Iris pigment epithelial cell (primary cell): ENCODE measurements around the gene CDC42BPB.

ENCODE experiments used
- DNase-seq: peaks from one replicate; pipeline ENCODE4 v3.0.0-alpha.2; 2011; ENCODE audit warnings: low read depth

The CDC42BPB gene

DNA sequence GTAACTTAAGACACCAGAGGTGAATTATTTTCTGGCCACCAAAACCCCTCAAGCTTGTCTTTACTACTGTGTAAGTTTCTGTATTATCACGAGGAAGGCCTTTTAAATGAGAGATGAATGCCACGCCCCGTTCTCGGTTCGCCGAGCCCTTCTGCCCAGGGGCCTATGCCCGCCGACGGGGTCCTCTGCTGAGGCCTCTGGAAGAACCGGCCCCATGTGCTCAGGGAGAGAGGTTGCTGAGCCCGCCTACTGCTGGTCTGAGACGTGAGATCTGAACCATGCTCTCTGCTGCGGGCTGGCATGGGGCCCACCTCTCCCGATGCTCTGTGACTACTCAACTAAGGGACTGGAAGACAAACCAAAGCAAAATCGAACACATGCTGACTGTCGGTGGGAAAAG lies 113.9 kb downstream of the CDC42BPB start:
- no peak for DNase-seq

DNA sequence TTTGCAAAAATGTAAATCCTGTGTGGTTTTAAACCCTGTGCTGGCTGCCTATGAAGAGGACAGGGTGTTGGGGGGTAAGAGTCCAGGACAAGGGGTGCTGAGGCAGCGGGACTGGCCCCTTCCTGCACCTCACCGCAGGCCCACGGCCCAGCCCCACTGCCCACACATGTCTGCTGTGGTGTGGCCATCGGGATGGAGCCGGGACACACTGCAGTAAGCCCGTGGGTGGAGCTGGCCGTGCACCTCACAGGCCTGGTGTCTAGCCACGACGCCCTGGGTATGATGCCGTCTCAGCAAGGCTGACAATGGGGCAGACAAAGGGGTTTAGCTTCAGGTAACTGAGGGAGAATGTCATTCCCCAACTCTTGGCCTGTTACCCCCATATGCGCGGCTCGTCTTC lies 115.3 kb downstream of the CDC42BPB start:
- DNase-seq = no peak

DNA sequence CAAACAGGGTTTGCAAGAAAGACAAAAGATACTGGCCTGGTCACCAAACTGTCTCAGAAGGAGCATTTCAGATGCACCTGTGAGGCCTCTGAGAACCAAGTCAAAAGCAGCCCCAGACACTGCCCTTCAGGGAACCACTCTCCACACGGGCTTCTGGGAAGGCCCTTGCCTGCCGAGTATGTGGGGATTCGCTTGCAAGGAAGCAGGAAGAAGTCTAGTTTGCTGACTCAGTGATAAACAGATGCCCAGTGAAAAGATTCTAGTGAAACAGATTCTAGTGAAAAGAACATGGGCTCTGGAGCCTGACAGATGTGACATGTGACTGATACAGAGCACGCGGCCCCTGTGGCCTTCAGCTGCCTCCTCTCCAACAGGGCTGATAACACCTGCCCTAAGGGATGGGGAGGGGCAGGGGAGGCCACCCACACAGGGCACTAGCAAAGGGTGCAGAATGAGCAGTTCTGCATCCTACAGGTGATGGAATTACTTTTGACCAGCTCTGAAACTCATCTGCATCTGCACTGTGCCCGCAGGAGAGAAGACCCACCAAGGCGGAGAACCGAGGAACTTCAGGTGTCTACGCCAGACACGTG lies 115.8 kb downstream of the CDC42BPB start:
- DNase-seq = no peak

DNA sequence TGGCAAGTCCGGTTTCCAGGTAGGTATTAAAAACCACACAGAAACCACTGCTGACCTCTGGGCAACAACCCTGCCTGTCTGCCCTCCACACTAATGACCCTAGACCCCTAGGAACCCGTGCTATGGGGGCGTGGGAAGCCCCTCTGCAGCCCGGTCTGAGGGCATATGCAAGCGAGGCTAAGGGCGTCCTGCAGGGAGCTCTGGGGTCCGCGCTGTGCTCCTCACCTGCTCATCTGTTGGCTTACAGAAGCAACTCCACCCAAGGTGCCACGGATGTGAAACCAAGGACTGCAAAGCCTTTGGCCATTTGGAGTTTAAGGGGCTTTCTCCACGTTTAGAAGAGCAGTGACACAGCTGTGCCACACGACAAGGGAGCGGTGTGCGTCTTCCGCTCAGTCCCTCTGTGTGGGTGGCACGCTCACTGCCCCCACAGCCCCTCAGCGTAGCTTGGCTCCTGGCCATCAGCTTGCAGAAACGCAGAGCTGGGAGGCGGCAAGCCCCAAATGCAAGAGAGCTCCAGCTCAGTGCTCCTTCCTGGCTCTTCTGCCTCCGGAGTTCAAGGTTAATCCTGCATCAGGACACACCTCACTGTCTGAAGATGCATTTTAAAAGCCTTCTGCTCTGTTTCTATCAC lies 116.5 kb downstream of the CDC42BPB start:
- no peak for DNase-seq

DNA sequence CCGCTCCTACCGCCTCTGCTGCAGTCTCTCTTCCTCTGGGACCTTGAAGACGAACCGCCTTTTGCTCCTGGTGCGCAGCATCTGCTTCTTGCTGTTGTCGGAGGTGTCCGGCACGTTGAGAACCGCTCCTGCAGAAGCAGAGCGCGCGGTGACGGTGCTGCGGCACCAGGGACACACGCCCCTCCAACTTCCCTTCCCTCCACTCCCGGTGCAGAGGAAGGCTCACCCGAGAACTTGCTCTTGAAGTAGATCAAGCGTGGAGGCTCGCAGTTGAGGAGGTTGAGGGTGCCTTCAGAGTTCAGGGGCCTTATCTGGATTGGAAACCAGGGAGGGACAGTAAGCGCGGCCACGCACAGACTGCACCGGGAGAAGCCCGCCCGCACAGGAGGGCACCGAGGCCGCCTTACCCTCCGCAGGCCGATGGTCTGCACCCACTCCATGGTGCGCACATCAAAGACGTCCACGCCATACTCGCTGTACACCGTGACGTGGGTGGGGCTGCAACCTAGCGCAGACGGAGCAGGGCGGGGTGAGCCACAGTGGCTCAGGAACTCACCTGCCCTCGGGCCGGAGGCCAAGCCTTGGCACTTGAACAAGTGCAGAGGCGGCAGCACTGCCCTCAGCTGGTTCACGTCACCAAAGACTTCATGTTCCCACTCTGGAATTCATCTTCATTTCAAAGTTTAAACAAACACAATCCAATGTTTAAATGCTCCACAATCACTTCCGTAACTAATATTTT lies 117.4 kb downstream of the CDC42BPB start:
- DNase-seq = no peak

DNA sequence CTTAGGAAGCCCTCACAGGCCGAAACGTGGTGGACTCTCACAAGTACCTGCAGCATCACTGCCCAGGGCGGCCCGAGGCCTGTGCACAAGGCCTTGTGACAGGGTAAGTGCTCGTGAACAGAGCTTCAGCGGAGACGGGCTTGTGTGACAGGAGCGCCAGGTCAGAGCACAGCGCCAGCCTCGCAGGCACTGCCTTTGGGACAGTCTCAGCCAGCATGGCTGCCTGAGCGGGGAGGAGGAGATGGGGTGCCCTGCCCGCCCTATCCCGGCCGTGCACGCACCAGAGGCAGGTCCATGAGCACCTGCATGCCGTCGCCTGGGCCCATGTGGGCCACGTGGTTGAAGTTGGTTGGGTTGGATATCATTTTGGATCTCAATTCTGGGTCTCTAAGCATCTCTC lies 118.0 kb downstream of the CDC42BPB start:
- DNase-seq = no peak

DNA sequence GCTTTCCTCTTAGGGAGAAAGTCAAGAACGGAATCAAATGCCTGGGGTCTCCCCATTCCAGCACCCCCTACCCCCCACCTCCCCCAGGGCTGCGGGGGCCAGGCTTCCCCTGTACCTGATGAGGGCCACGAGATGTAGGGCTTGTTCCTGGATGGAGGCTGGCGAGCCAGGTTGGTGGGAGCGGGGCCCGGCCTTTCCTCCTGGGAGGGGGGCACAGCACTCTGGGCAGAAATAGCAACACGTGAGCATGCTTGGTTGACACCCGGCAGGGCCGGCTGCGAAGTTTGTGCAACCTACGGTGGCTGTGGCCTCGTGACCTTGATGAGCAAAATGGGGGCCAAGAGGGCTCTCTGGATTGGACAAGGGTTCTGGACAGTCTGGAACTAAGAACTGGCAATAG lies 119.2 kb downstream of the CDC42BPB start:
- DNase-seq = no peak

DNA sequence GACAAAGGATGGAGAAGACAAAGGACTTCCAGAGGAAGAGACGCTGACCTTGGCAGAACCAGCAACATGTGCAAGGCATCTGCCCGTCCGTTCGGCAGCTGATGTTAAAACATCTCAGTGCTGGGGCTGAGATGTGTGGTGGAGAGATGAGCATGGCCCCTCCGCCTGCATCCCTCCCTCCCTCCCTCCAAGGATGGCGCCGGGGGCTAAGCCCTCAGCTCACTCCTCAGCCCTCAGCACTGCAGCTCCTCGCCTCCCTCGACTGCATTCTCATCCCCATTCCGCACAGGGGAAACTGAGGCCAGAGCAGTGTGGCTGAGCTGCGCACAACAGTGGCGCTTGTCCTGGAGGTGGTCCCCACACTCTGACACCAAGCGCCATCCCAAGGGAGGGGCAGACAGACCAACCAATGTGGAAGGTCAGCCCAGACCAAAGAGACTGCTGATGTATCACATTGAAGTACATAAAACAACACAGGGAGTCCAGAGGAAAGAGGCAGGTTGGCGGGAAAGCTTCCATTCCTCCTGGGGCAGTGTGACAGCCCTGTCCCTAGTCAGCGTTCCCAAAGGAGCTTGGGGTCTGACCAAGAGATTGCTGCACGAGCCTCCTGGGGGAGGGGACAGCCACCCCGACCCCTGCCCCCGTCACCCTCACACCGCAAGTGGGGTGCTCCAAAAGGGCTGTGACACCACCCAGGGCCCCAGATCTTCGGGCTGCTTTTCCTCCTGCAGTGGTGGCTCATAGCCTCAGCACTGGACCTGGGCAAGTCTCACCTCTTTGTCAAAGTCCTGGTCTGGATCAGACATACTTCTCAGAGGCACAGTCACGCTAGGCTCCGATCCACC lies 119.8 kb downstream of the CDC42BPB start:
- no peak for DNase-seq

DNA sequence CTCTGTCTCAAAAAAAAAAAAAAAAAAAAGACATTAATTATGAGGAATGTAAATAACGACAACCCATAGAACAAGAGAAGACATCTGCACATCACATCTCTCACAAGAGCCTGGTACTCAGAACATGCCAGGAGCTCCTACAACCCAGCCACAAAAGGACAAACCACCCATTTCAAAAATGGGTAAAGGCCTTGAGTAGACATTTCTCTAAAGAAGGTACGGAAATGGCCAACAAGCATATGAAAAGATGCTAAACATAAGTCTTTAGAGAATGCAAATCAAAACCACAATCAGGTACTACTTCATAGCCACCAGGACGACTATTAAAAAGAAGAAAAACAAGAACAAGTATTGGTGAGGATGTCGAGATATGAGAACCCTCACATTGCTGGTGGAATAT lies 121.6 kb downstream of the CDC42BPB start:
- no peak for DNase-seq

DNA sequence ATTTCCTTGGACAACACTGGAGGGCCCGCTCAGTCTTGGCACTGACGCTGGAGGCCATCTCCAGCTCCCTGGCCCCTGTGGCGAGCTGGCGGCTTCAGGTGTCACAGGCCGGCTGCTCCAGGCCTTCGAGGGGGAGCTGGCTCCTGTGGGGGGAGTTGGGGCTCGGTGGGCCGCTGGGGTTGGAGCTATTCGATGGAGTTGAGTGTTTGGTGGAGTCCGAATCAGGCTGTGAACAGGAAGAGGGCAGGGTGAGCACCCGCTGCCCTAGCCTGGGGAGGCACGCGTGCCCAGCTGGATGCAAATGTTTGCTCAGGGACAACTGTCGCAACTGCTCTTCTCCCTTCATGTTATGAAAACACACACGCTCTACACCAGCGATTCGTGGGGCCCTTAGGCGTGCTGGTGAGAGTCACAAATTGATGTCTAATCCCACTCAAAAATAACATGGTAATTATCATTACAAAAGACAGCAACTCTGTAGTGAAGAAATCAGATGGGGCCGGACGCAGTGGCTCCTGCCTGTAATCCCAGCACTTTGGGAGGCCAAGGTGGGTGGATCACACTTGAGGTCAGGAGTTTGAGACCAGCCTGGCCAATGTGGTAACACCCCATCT lies 123.6 kb downstream of the CDC42BPB start:
- no peak for DNase-seq

DNA sequence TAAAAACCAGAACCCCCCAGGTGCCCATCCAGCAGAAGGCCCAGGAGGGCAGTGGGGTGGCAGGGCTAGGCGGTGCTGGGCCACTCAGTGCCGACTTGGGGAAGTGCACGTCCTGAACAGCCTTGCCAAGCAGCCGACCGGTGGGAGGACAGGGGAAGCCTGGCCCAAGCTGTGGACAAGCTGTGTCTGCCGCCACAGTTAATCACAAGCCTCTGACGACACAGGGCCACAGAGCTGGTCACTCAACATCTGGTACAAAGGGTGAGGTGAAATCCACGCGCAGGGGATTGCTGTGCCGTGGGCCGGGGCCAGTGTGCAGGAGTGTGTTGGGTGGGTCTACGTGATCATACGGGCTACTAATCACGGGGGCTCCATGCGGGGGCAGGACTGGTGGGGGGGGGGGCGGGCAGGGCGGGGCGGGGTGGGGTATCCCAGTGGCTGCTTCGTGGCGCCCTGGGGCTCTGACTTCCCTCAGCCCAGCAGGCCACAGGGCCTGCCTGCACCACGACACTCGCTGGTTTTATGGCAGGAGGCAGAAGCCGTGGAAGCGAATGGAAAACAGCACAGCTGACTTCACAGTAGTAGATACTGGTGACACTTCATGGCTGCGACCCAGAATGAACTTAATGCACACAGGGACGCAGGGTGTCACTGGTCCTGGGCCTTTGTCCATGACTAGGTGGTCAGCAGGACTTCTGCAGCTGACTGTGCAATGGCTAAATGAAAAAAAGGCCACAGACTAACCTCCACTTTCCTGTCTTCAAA lies 124.7 kb downstream of the CDC42BPB start:
- DNase-seq = no peak

DNA sequence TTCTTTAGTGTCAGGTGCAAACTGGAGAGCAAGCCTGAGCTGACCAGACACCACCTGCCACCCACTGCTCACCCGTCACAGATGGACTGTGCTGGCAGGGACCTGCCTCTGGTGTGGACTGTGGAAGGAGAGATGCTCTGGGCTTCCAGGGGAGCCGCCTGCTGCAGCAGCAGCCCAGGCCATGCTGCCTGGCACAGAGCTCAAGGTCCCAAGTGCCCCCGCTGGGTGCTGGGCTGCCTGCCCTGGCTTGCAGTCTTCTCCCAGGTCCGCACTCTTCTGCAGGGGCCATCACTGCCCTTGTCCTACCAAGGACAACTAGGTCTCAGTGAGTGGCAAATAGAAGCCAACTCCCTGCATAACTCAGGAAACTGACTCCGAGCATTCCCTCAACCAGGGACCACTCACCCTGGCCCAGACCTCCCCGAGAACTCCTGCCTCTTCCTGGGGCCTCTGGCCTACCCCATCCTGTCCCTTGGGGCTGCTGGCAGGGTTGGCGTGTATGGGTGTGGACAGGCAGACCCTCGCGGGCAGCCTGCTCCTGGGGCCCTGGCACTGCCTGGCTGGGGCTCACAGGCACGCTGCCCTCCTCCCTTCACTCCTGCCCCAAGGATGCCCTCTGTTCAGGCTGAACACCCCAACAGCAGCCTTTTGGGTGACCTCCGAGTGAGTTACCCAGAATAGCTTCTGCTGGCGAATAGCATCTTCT lies 125.6 kb downstream of the CDC42BPB start:
- DNase-seq = no peak

DNA sequence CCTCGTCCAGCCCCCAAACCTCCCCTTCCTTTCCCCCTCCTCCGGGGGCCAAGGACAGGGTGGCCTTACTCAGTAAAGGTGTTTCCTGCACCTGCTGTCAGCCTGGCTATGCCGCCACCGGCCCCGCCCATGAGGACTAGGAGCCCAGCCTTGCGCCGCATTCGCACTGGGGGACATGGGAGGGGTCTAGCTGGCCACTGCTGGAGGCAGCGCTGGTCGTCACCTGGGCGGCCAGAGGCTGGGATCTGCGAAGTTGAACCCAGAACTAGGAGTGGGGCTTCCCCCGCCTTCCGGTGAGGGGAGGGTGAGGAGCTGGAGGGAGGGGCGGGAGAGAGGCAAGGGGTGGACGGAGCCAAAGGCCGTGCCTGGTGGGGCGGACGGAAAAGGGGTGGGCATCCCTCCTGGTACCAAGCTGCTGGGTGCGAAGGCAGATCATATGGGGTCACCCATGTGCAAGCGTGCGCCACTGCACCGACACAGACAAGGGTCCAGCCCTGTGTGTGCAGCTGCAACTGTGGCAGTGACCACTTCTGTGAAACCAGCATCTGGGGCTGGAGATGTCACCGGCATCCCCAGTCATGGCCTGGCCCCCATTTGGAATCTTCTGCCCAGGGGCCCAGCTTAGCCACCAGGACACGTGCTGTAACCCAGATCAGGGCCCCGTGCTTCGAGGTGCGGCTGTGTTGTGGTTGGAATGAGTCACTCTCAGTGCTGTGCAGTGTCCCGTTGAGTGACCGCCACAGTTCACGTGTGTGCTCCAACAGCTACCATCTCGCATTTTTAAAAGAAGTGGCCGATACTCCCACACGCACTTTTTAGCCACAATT lies 126.4 kb downstream of the CDC42BPB start:
- DNase-seq = peak; percentile 43

DNA sequence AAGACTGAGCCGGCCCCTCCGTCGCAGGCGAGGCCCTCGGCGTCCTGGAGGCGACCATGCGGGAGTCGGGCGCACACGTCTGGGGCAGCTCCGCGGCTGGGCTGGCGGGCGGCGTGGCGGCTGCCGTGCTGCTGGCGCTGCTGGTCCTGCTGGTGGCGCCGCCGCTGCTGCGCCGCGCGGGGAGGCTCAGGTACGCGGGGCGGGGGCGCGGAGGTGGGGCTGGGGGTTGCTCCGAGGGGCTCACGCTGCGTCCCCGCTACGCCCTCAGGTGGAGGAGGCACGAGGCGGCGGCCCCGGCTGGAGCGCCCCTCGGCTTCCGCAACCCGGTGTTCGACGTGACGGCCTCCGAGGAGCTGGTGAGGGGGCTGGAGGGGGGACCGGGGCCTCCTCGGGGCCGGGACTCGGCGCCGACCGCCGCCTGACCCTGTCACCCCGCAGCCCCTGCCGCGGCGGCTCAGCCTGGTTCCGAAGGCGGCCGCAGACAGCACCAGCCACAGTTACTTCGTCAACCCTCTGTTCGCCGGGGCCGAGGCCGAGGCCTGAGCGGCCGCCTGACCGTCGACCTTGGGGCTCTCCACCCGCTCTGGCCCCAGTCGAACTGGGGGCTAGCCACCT lies 127.1 kb downstream of the CDC42BPB start:
- DNase-seq = no peak

DNA sequence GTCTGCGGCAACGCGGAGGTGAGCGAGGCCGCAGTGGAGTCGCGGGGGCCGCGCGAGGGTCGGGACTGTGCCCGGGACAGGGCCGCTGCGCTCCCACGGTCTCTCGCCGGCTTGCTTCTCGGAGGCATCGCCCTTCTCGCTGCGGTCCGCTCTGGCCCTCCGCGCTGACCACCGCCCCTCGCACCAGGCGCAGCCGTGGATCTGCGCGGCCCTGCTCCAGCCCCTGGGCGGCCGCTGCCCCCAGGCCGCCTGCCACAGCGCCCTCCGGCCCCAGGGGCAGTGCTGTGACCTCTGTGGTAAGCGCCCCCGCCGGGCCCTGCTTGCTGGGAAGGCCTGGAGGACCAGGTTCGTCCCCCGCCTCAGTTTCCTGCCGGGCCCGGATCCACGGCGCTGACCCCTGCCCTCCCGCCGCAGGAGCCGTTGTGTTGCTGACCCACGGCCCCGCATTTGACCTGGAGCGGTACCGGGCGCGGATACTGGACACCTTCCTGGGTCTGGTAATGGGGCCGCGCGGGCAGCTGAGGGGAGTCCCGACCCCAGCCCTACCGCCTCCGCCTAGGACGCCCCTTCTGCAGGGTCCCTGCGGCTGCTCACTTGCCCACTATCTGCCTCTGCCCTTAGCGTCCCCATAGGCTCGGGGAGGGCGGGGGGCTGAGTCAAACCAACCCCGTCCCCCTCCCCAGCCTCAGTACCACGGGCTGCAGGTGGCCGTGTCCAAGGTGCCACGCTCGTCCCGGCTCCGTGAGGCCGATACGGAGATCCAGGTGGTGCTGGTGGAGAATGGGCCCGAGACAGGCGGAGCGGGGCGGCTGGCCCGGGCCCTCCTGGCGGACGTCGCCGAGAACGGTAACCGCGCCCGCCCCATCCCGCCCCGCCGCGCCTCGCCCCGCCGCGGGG lies 127.9 kb downstream of the CDC42BPB start:
- DNase-seq = no peak

DNA sequence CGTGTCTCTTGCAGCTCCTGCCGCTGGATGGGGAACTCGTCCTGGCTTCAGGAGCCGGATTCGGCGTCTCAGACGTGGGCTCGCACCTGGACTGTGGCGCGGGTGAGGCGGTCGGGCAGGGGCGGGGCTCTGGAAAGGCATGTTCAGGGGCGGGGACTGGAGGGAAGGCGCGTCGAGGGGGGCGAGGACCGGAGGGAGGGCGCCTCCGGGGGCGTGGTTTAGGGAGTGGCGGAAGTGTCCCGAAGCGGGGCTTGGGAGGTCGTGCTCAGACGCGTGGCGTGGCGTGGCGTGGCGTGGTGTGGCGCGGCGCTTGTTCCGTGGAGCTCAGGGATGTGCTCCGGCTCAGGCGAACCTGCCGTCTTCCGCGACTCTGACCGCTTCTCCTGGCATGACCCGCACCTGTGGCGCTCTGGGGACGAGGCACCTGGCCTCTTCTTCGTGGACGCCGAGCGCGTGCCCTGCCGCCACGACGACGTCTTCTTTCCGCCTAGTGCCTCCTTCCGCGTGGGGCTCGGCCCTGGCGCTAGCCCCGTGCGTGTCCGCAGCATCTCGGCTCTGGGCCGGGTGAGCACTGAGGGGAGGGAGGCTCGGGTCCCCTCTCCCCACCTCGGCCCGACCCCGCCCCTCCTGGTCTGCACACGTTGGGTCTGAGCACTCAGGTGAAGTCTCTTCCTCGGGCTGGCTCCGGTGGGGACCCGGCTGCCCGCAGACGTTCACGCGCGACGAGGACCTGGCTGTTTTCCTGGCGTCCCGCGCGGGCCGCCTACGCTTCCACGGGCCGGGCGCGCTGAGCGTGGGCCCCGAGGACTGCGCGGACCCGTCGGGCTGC lies 128.7 kb downstream of the CDC42BPB start:
- peak; percentile 18 for DNase-seq

DNA sequence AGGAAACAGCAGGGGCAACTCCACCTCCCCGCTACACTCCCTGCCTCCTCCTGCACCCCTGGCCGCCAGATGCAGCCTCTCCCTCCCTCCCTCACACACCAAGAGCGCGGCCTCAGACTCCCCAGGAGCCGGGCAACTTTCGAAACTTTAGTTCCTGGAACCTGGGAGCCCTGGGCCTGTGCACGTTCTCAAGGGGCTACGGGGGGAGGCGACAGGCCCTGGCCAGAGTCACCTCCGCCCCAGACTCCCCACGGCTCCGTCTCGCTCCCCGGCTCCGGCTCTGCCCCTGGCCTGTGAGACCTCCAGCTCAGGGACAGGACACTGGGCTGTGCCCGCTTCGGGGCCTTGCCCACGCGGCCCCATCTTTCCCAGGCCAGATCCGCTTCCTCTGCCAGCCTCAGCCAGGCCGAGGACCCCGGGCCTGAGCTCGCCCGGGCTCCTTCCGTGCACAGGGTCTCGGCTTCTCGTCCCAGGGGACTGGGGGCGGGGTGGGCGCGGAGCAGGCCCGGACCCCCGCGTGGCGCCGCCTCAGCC lies 129.4 kb downstream of the CDC42BPB start:
- no peak for DNase-seq
